Naive thymus-derived CD4-positive, alpha-beta T cell (primary cell): ENCODE results near the gene C14orf132. TPM values are rescaled to one million over a fixed set of nuclear protein-coding genes. Genes with fewer than 3 reads are reported as not detected.

Source experiments
- ATAC-seq: fragments of 150-1000 bp; cut with Tn5 transposase; 2 replicates; pipeline ENCODE4 v1.10.0; 2021; ENCODE audit warnings: mild to moderate bottlenecking, moderate library complexity
- CTCF ChIA-PET: fragments of 350-600 bp; sonication (Branson Sonifier 250); formaldehyde crosslinking; loops from one replicate; lab custom pipeline; 2021; ENCODE audit warnings: antibody characterized with exemption; lab: Charles Lee
- POLR2A ChIA-PET: fragments of 350-600 bp; sonication (Branson Sonifier 250); formaldehyde crosslinking; loops from one replicate; lab custom pipeline; 2021; ENCODE audit warnings: antibody characterized with exemption, inconsistent platforms; lab: Charles Lee
- DNase-seq, 9 donors: peaks; one replicate each; pipeline versions ENCODE4 v3.0.0 to v3.0.0-alpha.2; 2020 to 2022; ENCODE audit warnings: mixed read lengths in 1 of 9
- H3K27ac ChIP-seq: one replicate; pipeline ENCODE4 v1.7.0; 2013; ENCODE audit warnings: mild to moderate bottlenecking, low read depth, low read length, moderate library complexity
- H3K27me3 ChIP-seq, 2 donors: one replicate each; pipeline ENCODE4 v1.7.0; 2013; ENCODE audit warnings: low read length in 2 of 2, mild to moderate bottlenecking in 2 of 2, moderate library complexity in 2 of 2; ENCODE audit not compliant: control insufficient read depth in 2 of 2, insufficient read depth in 2 of 2
- H3K36me3 ChIP-seq, 3 experiments: 1 replicate in 2 of 3; 2 replicates in 1 of 3; pipeline ENCODE4 v1.7.0; 2013; ENCODE audit warnings: low read length in 3 of 3, mild to moderate bottlenecking in 3 of 3, moderate library complexity in 1 of 3; ENCODE audit not compliant: insufficient read depth in 3 of 3, control insufficient read depth in 2 of 3
- H3K4me1 ChIP-seq, 2 donors: one replicate each; pipeline ENCODE4 v1.7.0; 2013; ENCODE audit warnings: low read length in 2 of 2, mild to moderate bottlenecking in 2 of 2, moderate library complexity in 1 of 2; ENCODE audit not compliant: control insufficient read depth in 2 of 2, insufficient read depth in 2 of 2
- H3K4me3 ChIP-seq: 2 replicates; pipeline ENCODE4 v1.7.0; 2013; ENCODE audit warnings: mild to moderate bottlenecking, low read length
- H3K9me3 ChIP-seq, 3 experiments: 1 replicate in 2 of 3; 2 replicates in 1 of 3; pipeline ENCODE4 v1.7.0; 2013; ENCODE audit warnings: low read length in 3 of 3; ENCODE audit not compliant: control insufficient read depth in 2 of 3
- H3K27ac Mint-ChIP-seq, 9 donors: one replicate each; pipeline ENCODE4 v1.8.0; 2020 to 2022; ENCODE audit warnings: mixed read lengths in 9 of 9, mild to moderate bottlenecking in 8 of 9, moderate library complexity in 5 of 9, inconsistent platforms in 2 of 9
- H3K27me3 Mint-ChIP-seq, 5 donors: one replicate each; pipeline ENCODE4 v1.8.0; 2021 to 2022; ENCODE audit warnings: mixed read lengths in 5 of 5, mild to moderate bottlenecking in 1 of 5
- H3K36me3 Mint-ChIP-seq, 5 donors: one replicate each; pipeline ENCODE4 v1.8.0; 2020 to 2022; ENCODE audit warnings: mixed read lengths in 5 of 5, mild to moderate bottlenecking in 3 of 5, inconsistent platforms in 1 of 5
- H3K4me1 Mint-ChIP-seq, 7 donors: one replicate each; pipeline ENCODE4 v1.8.0; 2020 to 2022; ENCODE audit warnings: mixed read lengths in 7 of 7, mild to moderate bottlenecking in 3 of 7, inconsistent platforms in 1 of 7
- H3K4me3 Mint-ChIP-seq, 10 donors: one replicate each; pipeline ENCODE4 v1.8.0; 2020 to 2022; ENCODE audit warnings: mild to moderate bottlenecking in 10 of 10, mixed read lengths in 10 of 10, moderate library complexity in 6 of 10, inconsistent platforms in 2 of 10
- H3K9me3 Mint-ChIP-seq, 11 donors: one replicate each; pipeline ENCODE4 v1.8.0; 2020 to 2022; ENCODE audit warnings: mixed read lengths in 11 of 11, mild to moderate bottlenecking in 4 of 11, inconsistent platforms in 1 of 11, moderate library complexity in 1 of 11
- intact Hi-C, 2 donors: fragments of 100-400 bp; cut with micrococcal nuclease; formaldehyde crosslinking; loops; one replicate each; pipeline ENCODE4 v1.15.1; 2023
- polyA plus RNA-seq, 2 donors: library from polyadenylated mRNA; unstranded; fragments of 300-500 nt; fragmentation: Illumina TruSeq; gene quantifications; one replicate each; pipeline ENCODE4 v1.2.3, GENCODE V29; 2021
- total RNA-seq, 6 experiments: library from RNA in 5 of 6; stranded (reverse) in 5 of 6; gene quantifications; 1 replicate in 5 of 6; 2 replicates in 1 of 6; pipeline ENCODE4 v1.2.3 and lab custom pipeline; 2021 to 2026

The C14orf132 gene
- total and polyA plus RNA-seq, 7 experiments from 2014 or later = 0.41 to 22.9 (median 7.2) TPM

GRCh38 chr14:96089401-96089800 lies 50.2 kb downstream of the C14orf132 start:
- no peaks in the 10 kb centered on the region for H3K4me1 ChIP-seq
- ChIA-PET CTCF (interaction anchor here (0.6 kb wide), 1 partner anchor 176 kb away, joined by 3 read pairs; no protein-coding TSS in a partner anchor), POLR2A (no interaction called here)
- intact Hi-C loops = no loop called here
- peaks cover 0 to 10% (median 0%) of the 10 kb centered on the region in 5 donors for H3K36me3 Mint-ChIP-seq
- ATAC-seq (no peak), DNase-seq (no peak)
- no peaks in the 10 kb centered on the region for H3K4me1 Mint-ChIP-seq
- no peak overlapping the region for H3K4me3 ChIP-seq
- no peaks in the 10 kb centered on the region for H3K9me3 Mint-ChIP-seq
- H3K27me3 ChIP-seq = no peaks in the 10 kb centered on the region
- no peak overlapping the region for H3K4me3 Mint-ChIP-seq
- no peaks in the 10 kb centered on the region for H3K27me3 Mint-ChIP-seq
- no peak overlapping the region for H3K27ac ChIP-seq
- H3K27ac Mint-ChIP-seq = no peak overlapping the region
- H3K36me3 ChIP-seq = no peaks in the 10 kb centered on the region
- H3K9me3 ChIP-seq = no peaks in the 10 kb centered on the region

GRCh38 chr14:96090441-96091148 lies 51.4 kb downstream of the C14orf132 start:
- no peak overlapping the region for H3K4me3 Mint-ChIP-seq

GRCh38 chr14:96091149-96091693 lies 52.1 kb downstream of the C14orf132 start:
- ATAC-seq = no peak

More at GRCh38 chr14:96090441-96091148, 51.4 kb downstream of the C14orf132 start:
- Mint-ChIP-seq H3K27me3 (no peaks in the 10 kb centered on the region), H3K36me3 (peaks cover 0 to 10% (median 0%) of the 10 kb centered on the region in 5 donors), H3K4me1 (no peaks in the 10 kb centered on the region), H3K9me3 (no peaks in the 10 kb centered on the region), H3K27ac (no peak overlapping the region)
- ATAC-seq (no peak), DNase-seq (no peak)
- Histone ChIP-seq H3K27me3 (no peaks in the 10 kb centered on the region), H3K9me3 (no peaks in the 10 kb centered on the region), H3K4me1 (no peaks in the 10 kb centered on the region), H3K36me3 (no peaks in the 10 kb centered on the region), H3K4me3 (no peak overlapping the region), H3K27ac (no peak overlapping the region)
- intact Hi-C loops = no loop called here
- ChIA-PET POLR2A (no interaction called here), CTCF (interaction anchor here (1.2 kb wide), 1 partner anchor 185 kb away, joined by 3 read pairs; no protein-coding TSS in a partner anchor)

GRCh38 chr14:96091941-96092411 lies 52.8 kb downstream of the C14orf132 start:
- H3K9me3 Mint-ChIP-seq = no peaks in the 10 kb centered on the region
- Histone ChIP-seq H3K4me1 (no peaks in the 10 kb centered on the region), H3K27ac (no peak overlapping the region), H3K4me3 (no peak overlapping the region), H3K9me3 (no peaks in the 10 kb centered on the region), H3K27me3 (no peaks in the 10 kb centered on the region), H3K36me3 (no peaks in the 10 kb centered on the region)
- H3K27me3 Mint-ChIP-seq = no peaks in the 10 kb centered on the region
- peaks cover 0 to 6% (median 0%) of the 10 kb centered on the region in 5 donors for H3K36me3 Mint-ChIP-seq
- intact Hi-C loops = no loop called here
- no peak for ATAC-seq
- no peaks in the 10 kb centered on the region for H3K4me1 Mint-ChIP-seq
- H3K4me3 Mint-ChIP-seq = no peak overlapping the region
- no peak overlapping the region for H3K27ac Mint-ChIP-seq
- ChIA-PET CTCF (interaction anchor here (1.2 kb wide), 1 partner anchor 184 kb away, joined by 3 read pairs; no protein-coding TSS in a partner anchor), POLR2A (interaction anchor here (1.1 kb wide), 1 partner anchor 104 kb away, joined by 3 read pairs; no protein-coding TSS in a partner anchor)
- DNase-seq = no peak

More at GRCh38 chr14:96091149-96091693, 52.1 kb downstream of the C14orf132 start:
- Mint-ChIP-seq H3K9me3 (no peaks in the 10 kb centered on the region), H3K36me3 (peaks cover 0 to 10% (median 0%) of the 10 kb centered on the region in 5 donors), H3K4me3 (no peak overlapping the region), H3K27ac (no peak overlapping the region), H3K27me3 (no peaks in the 10 kb centered on the region), H3K4me1 (no peaks in the 10 kb centered on the region)
- Histone ChIP-seq H3K4me3 (no peak overlapping the region), H3K27me3 (no peaks in the 10 kb centered on the region), H3K27ac (no peak overlapping the region), H3K9me3 (no peaks in the 10 kb centered on the region), H3K4me1 (no peaks in the 10 kb centered on the region), H3K36me3 (no peaks in the 10 kb centered on the region)
- CTCF ChIA-PET = interaction anchor here (1.2 kb wide), 1 partner anchor 184 kb away, joined by 3 read pairs; no protein-coding TSS in a partner anchor
- intact Hi-C loops = no loop called here
- no peak for DNase-seq
- POLR2A ChIA-PET = no interaction called here

- no peaks in the 10 kb centered on the region for H3K9me3 Mint-ChIP-seq
- peaks cover 0 to under 1% (median 0%) of the 10 kb centered on the region in 5 donors for H3K27me3 Mint-ChIP-seq
- Histone ChIP-seq H3K36me3 (no peaks in the 10 kb centered on the region), H3K27ac (no peak overlapping the region), H3K9me3 (no peaks in the 10 kb centered on the region), H3K4me3 (no peak overlapping the region), H3K27me3 (no peaks in the 10 kb centered on the region), H3K4me1 (no peaks in the 10 kb centered on the region)
- intact Hi-C loops = no loop called here
- H3K4me1 Mint-ChIP-seq = no peaks in the 10 kb centered on the region
- ATAC-seq (no peak), DNase-seq (no peak)
- no peaks in the 10 kb centered on the region for H3K36me3 Mint-ChIP-seq
- H3K4me3 Mint-ChIP-seq = no peak overlapping the region
- CTCF ChIA-PET = no interaction called here
- no peak overlapping the region for H3K27ac Mint-ChIP-seq
- POLR2A ChIA-PET = interaction anchor here (1.1 kb wide), 1 partner anchor 103 kb away, joined by 3 read pairs; no protein-coding TSS in a partner anchor
Measured at GRCh38 chr14:96092936-96093335, 53.8 kb downstream of the C14orf132 start.

GRCh38 chr14:96094211-96094610 lies 55.0 kb downstream of the C14orf132 start:
- Mint-ChIP-seq H3K9me3 (no peaks in the 10 kb centered on the region), H3K27me3 (peaks cover 0 to 12% (median 0%) of the 10 kb centered on the region in 5 donors), H3K4me3 (no peak overlapping the region), H3K36me3 (no peaks in the 10 kb centered on the region), H3K4me1 (no peaks in the 10 kb centered on the region), H3K27ac (no peak overlapping the region)
- H3K27me3 ChIP-seq = no peaks in the 10 kb centered on the region
- no peak for DNase-seq
- H3K4me1 ChIP-seq = no peaks in the 10 kb centered on the region
- ChIA-PET CTCF (no interaction called here), POLR2A (interaction anchor here (0.6 kb wide), 1 partner anchor 79 kb away, joined by 3 read pairs; no protein-coding TSS in a partner anchor)
- intact Hi-C loops = no loop called here
- no peaks in the 10 kb centered on the region for H3K36me3 ChIP-seq
- H3K9me3 ChIP-seq = no peaks in the 10 kb centered on the region
- H3K4me3 ChIP-seq = no peak overlapping the region
- no peak for ATAC-seq
- H3K27ac ChIP-seq = no peak overlapping the region
